Measurements from ENCODE around the gene B3GALT5.

GRCh38 chr21:39712976-39713375 is 100.2 kb downstream of the B3GALT5 start:
- TF ChIP-seq CTCF (IDR thresholded peaks at IDR 0.05 in 8 of 11, conservative IDR thresholded peaks at IDR 0.05 in 3 of 11) (no peak), POLR2AphosphoS5 (IDR thresholded peaks at IDR 0.05) (no peak)

All from spleen (tissue), 7 donors.